ENCODE results near the gene CNEP1R1.

GRCh38 chr16:50083996-50084395 is 59.0 kb downstream of the CNEP1R1 start:
- TF ChIP-seq CTCF (IDR thresholded peaks at IDR 0.05) (no peak), POLR2A (IDR thresholded peaks at IDR 0.05) (no peak)
